Measurements from ENCODE around the gene NTNG2. TPM values are rescaled to one million over a fixed set of nuclear protein-coding genes. Genes with fewer than 3 reads are reported as not detected.
A peak's percentile ranks its signal among the peaks of the same experiment; 100 is the strongest.

NTNG2 gene
- total and polyA plus RNA-seq, 12 donors: 0.37 to 21.6 (median 4.7) TPM

DNA sequence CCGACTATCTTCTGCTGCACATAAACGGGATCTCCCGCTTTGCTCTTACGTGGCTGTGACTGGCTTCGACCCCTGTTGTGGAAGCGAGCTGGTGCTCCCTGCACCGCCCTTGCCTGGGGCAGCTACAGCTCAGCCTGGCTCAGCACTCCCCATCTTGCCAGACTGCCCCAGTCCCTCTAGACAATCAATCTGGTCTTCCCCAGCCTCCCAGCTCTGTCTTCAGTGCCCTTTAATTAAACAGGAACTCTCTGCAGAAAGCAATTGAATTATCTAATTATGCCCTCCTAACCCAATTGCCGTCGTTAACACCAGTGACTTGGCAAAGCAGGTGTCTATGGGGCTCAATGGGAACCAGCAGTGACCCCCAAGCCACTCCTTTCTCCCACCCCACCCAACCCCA is 18.9 kb upstream of the NTNG2 start:
- no peak for DNase-seq
- no peak overlapping the region for H3K27ac ChIP-seq
- intact Hi-C loops (cut with DNase I): no loop called here
- no peaks in the 10 kb centered on the region for H3K36me3 ChIP-seq (replicated peaks in 1 of 2)
- no peak for TF ChIP-seq POLR2A (IDR thresholded peaks at IDR 0.05)
- TF ChIP-seq, protein P1, sequence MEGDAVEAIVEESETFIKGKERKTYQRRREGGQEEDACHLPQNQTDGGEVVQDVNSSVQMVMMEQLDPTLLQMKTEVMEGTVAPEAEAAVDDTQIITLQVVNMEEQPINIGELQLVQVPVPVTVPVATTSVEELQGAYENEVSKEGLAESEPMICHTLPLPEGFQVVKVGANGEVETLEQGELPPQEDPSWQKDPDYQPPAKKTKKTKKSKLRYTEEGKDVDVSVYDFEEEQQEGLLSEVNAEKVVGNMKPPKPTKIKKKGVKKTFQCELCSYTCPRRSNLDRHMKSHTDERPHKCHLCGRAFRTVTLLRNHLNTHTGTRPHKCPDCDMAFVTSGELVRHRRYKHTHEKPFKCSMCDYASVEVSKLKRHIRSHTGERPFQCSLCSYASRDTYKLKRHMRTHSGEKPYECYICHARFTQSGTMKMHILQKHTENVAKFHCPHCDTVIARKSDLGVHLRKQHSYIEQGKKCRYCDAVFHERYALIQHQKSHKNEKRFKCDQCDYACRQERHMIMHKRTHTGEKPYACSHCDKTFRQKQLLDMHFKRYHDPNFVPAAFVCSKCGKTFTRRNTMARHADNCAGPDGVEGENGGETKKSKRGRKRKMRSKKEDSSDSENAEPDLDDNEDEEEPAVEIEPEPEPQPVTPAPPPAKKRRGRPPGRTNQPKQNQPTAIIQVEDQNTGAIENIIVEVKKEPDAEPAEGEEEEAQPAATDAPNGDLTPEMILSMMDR (IDR thresholded peaks at IDR 0.05): no peak
- no peaks in the 10 kb centered on the region for H3K4me1 ChIP-seq (replicated peaks in 1 of 2)
- WGBS, 4 donors: 37 to 55% (median 45%) methylated on average over 8 to 9 of the region's 9 CpGs
- H3K4me3 ChIP-seq: no peak overlapping the region
- no peaks in the 10 kb centered on the region for H3K9me3 ChIP-seq (replicated peaks in 1 of 3)
- peaks cover 10% of the 10 kb centered on the region for H3K27me3 ChIP-seq

DNA sequence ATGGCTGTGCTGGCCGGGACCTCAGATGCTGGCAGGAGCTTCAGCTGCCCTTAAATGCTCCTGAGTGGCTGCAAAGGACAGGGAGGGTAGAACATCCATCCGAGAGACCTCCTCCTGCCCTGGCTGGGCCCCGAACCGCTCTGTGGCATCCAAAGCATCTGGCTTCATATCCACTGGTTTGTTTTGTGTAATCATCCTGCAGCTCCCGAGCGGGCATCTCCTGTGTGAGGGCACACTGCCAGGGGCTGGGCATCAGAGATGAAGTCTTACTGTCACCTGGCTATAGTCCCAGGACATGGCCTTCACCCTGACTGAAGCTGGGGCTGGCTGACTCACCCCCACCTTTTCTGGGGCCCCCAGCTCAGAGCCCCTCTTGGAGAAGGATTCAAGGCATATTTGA is 18.5 kb upstream of the NTNG2 start:
- Histone ChIP-seq H3K9me3 (replicated peaks in 1 of 3) (no peaks in the 10 kb centered on the region), H3K4me1 (replicated peaks in 1 of 2) (no peaks in the 10 kb centered on the region), H3K4me3 (no peak overlapping the region), H3K27me3 (peaks cover 15% of the 10 kb centered on the region), H3K27ac (no peak overlapping the region), H3K36me3 (replicated peaks in 1 of 2) (no peaks in the 10 kb centered on the region)
- WGBS, 4 donors: 18 to 43% (median 33%) methylated on average over 2 to 6 of the region's 6 CpGs
- TF ChIP-seq, protein P1 (IDR thresholded peaks at IDR 0.05): no peak
- no peak for TF ChIP-seq POLR2A (IDR thresholded peaks at IDR 0.05)
- intact Hi-C loops (cut with DNase I): no loop called here
- DNase-seq: peak in 2 of 7 donors; percentile 27 to 35

DNA sequence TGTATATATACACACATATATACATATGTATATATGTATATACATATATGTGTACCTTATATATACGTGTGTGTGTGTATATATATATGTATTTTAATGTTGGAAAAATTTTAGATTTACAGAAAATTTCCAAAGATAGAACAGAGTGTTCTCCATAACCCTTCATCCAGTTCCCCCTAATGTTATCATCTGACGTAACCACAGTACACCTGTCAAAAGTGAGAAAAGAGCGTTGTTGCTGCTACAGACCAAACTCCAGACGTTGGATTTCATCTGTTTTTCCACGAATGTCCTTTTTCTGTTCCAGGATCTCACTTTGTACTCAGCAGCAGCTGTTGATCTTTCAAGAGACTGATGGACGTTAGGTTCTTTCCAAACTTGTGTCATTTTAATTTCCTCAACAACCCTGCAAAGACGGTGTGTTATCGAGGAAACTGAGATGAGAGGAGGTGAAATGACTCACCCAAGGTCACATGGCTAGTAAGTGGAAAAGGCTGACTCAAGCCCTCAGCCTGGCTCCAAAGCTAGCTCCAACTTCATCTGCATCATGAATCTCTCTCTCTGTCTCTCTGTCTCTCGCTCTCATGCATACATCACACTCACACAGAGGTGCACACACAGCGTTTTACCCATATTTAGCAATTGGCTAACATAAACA is 17.0 kb upstream of the NTNG2 start:
- TF ChIP-seq, protein P1 (IDR thresholded peaks at IDR 0.05): no peak
- no peak for TF ChIP-seq POLR2A (IDR thresholded peaks at IDR 0.05)
- no peaks in the 10 kb centered on the region for H3K9me3 ChIP-seq (replicated peaks in 1 of 3)
- WGBS, 4 donors: 52 to 60% (median 57%) methylated on average over 9 to 10 of the region's 10 CpGs
- intact Hi-C loops (cut with DNase I): no loop called here
- H3K27me3 ChIP-seq: peaks cover 18% of the 10 kb centered on the region
- peak in 4 of 7 donors; percentile 33 to 62 (median 54) for DNase-seq
- H3K4me3 ChIP-seq: no peak overlapping the region
- no peak overlapping the region for H3K27ac ChIP-seq
- H3K36me3 ChIP-seq (replicated peaks in 1 of 2): no peaks in the 10 kb centered on the region
- H3K4me1 ChIP-seq (replicated peaks in 1 of 2): no peaks in the 10 kb centered on the region

DNA sequence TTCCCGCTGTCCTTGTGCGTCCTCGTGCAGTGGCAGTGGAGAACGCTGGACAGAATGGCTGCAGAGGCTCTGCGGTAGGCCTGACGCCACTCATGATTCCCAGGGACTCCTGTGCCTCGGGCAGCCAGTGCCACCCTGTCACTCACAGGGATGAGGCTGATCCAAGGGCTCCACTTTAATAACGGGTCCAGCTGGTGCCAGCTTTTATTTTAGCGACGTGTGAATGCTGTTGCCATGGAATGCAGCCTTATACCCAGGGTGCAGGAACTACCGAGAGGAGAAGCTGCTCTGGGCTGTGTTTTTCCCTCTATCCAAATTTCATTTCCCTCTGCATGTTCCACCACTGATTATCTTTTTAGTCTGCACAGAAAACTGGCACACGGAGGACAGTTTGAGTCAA is 15.8 kb upstream of the NTNG2 start:
- no peak overlapping the region for H3K27ac ChIP-seq
- no peaks in the 10 kb centered on the region for H3K36me3 ChIP-seq (replicated peaks in 1 of 2)
- peaks cover 17% of the 10 kb centered on the region for H3K27me3 ChIP-seq
- H3K9me3 ChIP-seq (replicated peaks in 1 of 3): no peaks in the 10 kb centered on the region
- no peak for TF ChIP-seq POLR2A (IDR thresholded peaks at IDR 0.05)
- TF ChIP-seq, protein P1 (IDR thresholded peaks at IDR 0.05): no peak
- no peak overlapping the region for H3K4me3 ChIP-seq
- DNase-seq: no peak
- 74 to 85% (median 78%) methylated on average over 10 to 12 of the region's 12 CpGs for WGBS, 4 donors
- no peaks in the 10 kb centered on the region for H3K4me1 ChIP-seq (replicated peaks in 1 of 2)
- intact Hi-C loops (cut with DNase I): no loop called here

Measured in adrenal gland (tissue), 12 donors.